ENCODE results near the gene PPCDC.
A peak's percentile ranks its signal among the peaks of the same experiment; 100 is the strongest.

The PPCDC gene

DNA sequence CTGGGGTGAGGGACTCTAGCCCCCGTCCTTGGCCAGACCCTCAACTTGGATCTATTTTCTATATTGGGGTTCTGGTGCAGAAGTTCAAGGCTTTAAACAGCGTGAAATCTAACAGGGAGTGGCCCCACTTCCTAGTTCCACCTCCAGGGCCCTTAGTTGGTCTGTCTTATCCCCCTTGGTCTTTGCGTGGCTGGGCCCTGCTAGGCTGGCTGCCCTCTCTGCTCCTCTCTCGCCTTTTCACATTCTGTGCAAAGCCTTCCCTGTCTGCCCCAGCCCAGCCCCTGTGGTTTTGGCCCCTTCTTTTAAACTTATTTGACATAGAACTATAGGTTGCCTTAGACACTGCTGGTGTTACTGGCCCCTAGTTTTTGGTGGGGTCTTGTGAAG lies 5.6 kb downstream of the PPCDC start:
- peaks cover 7% of the 10 kb centered on the region for H3K4me1 ChIP-seq
- no peaks in the 10 kb centered on the region for H3K27me3 ChIP-seq
- TF ChIP-seq, protein P1, sequence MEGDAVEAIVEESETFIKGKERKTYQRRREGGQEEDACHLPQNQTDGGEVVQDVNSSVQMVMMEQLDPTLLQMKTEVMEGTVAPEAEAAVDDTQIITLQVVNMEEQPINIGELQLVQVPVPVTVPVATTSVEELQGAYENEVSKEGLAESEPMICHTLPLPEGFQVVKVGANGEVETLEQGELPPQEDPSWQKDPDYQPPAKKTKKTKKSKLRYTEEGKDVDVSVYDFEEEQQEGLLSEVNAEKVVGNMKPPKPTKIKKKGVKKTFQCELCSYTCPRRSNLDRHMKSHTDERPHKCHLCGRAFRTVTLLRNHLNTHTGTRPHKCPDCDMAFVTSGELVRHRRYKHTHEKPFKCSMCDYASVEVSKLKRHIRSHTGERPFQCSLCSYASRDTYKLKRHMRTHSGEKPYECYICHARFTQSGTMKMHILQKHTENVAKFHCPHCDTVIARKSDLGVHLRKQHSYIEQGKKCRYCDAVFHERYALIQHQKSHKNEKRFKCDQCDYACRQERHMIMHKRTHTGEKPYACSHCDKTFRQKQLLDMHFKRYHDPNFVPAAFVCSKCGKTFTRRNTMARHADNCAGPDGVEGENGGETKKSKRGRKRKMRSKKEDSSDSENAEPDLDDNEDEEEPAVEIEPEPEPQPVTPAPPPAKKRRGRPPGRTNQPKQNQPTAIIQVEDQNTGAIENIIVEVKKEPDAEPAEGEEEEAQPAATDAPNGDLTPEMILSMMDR (IDR thresholded peaks at IDR 0.05; ENCODE audit: low read depth, low read length): no peak

DNA sequence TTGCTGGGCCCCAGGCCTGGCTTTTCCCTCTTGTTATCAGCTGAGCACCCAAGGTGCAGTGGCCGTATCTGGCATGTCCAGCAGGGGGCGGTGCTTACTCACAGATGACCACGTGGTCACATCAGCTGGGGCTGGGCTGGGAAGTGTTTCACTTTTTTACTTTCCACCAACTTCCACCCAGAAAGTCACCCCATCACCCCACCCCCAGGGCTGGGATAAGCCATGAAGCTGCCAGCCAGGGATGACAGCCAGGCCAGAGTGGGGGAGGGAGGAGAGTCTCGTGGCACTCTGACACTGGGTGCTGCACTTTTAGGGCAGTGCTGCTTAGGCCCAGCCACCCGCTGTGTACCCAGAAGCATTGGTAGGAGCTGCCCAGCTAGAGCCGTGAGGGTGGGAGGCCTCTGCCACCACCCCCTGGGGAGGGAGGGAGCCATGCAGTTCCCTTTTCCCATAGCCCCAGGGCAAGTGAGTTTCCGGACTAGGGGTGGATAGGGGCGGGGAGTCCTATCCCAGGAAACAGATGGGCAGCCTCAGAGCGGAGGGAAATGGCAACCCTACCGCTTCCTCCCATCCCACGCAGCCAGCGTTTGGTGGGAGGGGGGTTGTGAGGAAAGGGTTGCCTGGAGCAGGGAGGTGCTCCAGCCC lies 6.1 kb downstream of the PPCDC start:
- Histone ChIP-seq H3K4me1 (peaks cover 7% of the 10 kb centered on the region), H3K36me3 (0 out of 2 replicates have a peak, but pooled peaks cover 2% of the 10 kb centered on the region), H3K4me3 (ENCODE audit: low read depth, low read length) (peak overlapping the region; percentile 40), H3K27me3 (no peaks in the 10 kb centered on the region), H3K9me3 (no peaks in the 10 kb centered on the region)
- peak; percentile 95 for DNase-seq
- TF ChIP-seq, protein P1 (IDR thresholded peaks at IDR 0.05; ENCODE audit: low read depth, low read length): peak; percentile 89

More for the DNA sequence above, 5.6 kb downstream of the PPCDC start:
- Histone ChIP-seq H3K36me3 (0 out of 2 replicates have a peak, but pooled peaks cover 2% of the 10 kb centered on the region), H3K9me3 (no peaks in the 10 kb centered on the region), H3K4me3 (ENCODE audit: low read depth, low read length) (no peak overlapping the region)
- no peak for DNase-seq

DNA sequence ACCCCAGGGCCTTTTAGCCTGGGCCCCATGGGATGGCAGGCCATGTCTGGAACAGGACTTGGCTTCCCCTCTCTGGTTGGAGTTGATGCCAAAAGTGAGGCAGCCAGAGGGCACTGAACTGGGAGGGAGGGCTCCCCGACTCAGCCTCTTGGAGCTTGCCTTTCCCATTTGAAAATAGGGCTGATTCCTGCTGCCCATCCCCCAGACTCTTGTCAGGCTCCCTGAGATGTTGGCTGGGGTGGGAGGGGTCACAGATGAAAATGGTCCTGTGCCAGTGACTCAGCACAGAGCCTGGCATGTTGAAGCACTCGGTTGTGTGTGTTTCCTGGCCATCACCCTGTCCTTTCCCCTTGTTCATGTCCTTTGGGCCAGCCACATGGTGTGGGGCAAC lies 6.6 kb downstream of the PPCDC start:
- H3K9me3 ChIP-seq: no peaks in the 10 kb centered on the region
- H3K4me1 ChIP-seq: peaks cover 7% of the 10 kb centered on the region
- peak overlapping the region; percentile 40 for H3K4me3 ChIP-seq (ENCODE audit: low read depth, low read length)
- TF ChIP-seq, protein P1 (IDR thresholded peaks at IDR 0.05; ENCODE audit: low read depth, low read length): no peak
- no peak for DNase-seq
- 0 out of 2 replicates have a peak, but pooled peaks cover 2% of the 10 kb centered on the region for H3K36me3 ChIP-seq
- no peaks in the 10 kb centered on the region for H3K27me3 ChIP-seq

DNA sequence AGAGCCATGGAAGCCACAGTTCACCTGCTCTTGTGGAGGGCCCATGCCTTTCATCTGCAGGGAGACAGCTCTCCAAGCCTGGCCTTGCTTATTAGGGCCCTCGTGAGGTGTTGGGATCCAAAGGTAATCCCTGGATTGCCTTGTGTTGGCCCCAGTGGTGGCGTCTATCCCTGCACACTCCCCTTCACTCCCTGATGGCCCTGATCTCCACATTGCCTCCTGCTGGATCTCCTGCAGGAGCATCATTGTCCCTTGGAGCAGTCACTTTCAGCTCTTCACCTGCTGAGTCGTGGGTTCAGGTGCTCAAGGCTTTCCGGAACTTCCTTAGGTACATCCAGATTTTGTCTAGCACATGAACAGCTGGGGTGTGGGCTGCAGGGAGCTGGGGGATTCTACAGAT lies 7.0 kb downstream of the PPCDC start:
- Histone ChIP-seq H3K9me3 (no peaks in the 10 kb centered on the region), H3K4me3 (ENCODE audit: low read depth, low read length) (no peak overlapping the region), H3K27me3 (no peaks in the 10 kb centered on the region), H3K4me1 (peaks cover 7% of the 10 kb centered on the region), H3K36me3 (0 out of 2 replicates have a peak, but pooled peaks cover 2% of the 10 kb centered on the region)
- TF ChIP-seq, protein P1 (IDR thresholded peaks at IDR 0.05; ENCODE audit: low read depth, low read length): peak; percentile 37
- no peak for DNase-seq

DNA sequence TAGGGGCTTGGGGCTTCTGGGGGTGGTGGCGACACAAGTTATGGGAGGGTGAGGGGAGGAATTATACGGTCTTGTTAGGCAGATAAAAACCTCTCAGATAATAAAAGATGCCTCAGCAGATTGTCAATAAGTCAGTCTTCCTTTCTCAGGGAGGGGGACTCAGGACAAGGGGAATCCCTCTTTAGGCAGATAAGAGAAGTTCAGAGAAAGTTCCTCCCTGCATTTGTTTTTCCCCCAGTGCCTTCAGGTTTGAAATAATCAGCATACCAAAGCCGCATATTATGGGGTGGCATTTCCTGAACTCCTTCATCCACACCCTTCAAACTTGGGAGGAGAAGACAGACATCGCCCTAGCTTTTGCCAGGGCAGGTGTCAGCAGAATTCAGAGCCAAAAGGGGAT lies 8.5 kb downstream of the PPCDC start:
- TF ChIP-seq, protein P1 (IDR thresholded peaks at IDR 0.05; ENCODE audit: low read depth, low read length): no peak
- Histone ChIP-seq H3K4me1 (peaks cover 7% of the 10 kb centered on the region), H3K36me3 (0 out of 2 replicates have a peak, but pooled peaks cover 2% of the 10 kb centered on the region), H3K9me3 (no peaks in the 10 kb centered on the region), H3K27me3 (no peaks in the 10 kb centered on the region), H3K4me3 (ENCODE audit: low read depth, low read length) (no peak overlapping the region)
- no peak for DNase-seq

DNA sequence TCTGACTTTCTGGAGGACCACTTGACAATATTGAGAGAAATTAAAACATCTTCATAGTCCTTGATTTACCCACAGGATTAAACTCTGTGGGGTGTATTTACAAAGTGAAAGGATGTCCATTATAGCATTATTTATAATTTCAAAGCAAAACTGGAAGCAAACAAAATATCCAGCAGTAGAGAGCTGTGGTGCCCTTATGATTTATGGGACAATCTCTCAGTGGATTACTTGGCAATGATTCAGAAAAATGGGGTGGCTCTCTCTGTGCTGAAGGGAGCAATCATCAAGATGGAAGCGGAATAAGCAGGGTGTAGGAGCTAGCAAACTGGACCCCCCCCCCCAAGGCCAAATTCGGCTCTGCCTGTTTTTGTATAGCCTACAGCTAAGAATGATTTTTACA lies 9.0 kb downstream of the PPCDC start:
- H3K9me3 ChIP-seq: no peaks in the 10 kb centered on the region
- peaks cover 7% of the 10 kb centered on the region for H3K4me1 ChIP-seq
- TF ChIP-seq, protein P1 (IDR thresholded peaks at IDR 0.05; ENCODE audit: low read depth, low read length): no peak
- H3K36me3 ChIP-seq: 0 out of 2 replicates have a peak, but pooled peaks cover 2% of the 10 kb centered on the region
- H3K27me3 ChIP-seq: no peaks in the 10 kb centered on the region
- DNase-seq: no peak
- H3K4me3 ChIP-seq (ENCODE audit: low read depth, low read length): no peak overlapping the region
